Transverse colon (tissue), 4 donors: ENCODE measurements around the gene URGCP. TPM values are rescaled to one million over a fixed set of nuclear protein-coding genes. Genes with fewer than 3 reads are reported as not detected.

Experiments used
- DNase-seq: peaks from one replicate; pipeline ENCODE4 v3.0.0-alpha.2; 2019
- H3K27ac ChIP-seq, 4 donors: fragments of 200-600 bp; sonication (generic); 2 replicates each; pipeline ENCODE4 v1.5.1; 2016 to 2018; ENCODE audit warnings: inconsistent platforms in 4 of 4
- H3K27me3 ChIP-seq: fragments of 200-600 bp; sonication (generic); 2 replicates; pipeline ENCODE4 v1.5.1; 2017; ENCODE audit warnings: inconsistent platforms
- H3K36me3 ChIP-seq, 4 donors: fragments of 200-600 bp; sonication (generic); 2 replicates each; pipeline ENCODE4 v1.5.1; 2017 to 2019; ENCODE audit warnings: inconsistent platforms in 4 of 4
- H3K4me1 ChIP-seq, 4 donors: fragments of 200-600 bp; sonication (generic); 2 replicates each; pipeline ENCODE4 v1.5.1; 2017 to 2020; ENCODE audit warnings: inconsistent platforms in 4 of 4
- H3K4me3 ChIP-seq, 4 donors: fragments of 200-600 bp; sonication (generic); 1 replicate in 1 of 4; 2 replicates in 3 of 4; pipeline versions ENCODE4 v1.5.1 to v1.6.1; 2017 to 2019; ENCODE audit warnings: inconsistent platforms in 4 of 4
- H3K9me3 ChIP-seq, 2 donors: fragments of 200-600 bp; sonication (generic); 2 replicates each; pipeline ENCODE4 v1.5.1; 2017 to 2019; ENCODE audit warnings: inconsistent platforms in 2 of 2
- EP300 ChIP-seq: sonication (generic); formaldehyde crosslinking; IDR thresholded peaks from one replicate; pipeline ENCODE4 v1.6.1; 2017; ENCODE audit warnings: antibody characterized with exemption, low read depth
- POLR2A ChIP-seq: fragments of 450-650 bp; IDR thresholded peaks from one replicate; pipeline ENCODE4 v1.6.1; 2016; ENCODE audit warnings: antibody characterized with exemption, mild to moderate bottlenecking, moderate library complexity
- POLR2AphosphoS5 ChIP-seq, 3 donors: sonication (generic); formaldehyde crosslinking; IDR thresholded peaks; one replicate each; pipeline ENCODE4 v1.6.1; 2016; ENCODE audit warnings: antibody characterized with exemption in 3 of 3
- WGBS, 2 donors: methylation state at CpG; one replicate each; pipeline ENCODE4 v1.1.5; 2018; ENCODE audit warnings: low coverage in 1 of 2; 5-methylcytosine and 5-hydroxymethylcytosine counted together
- in situ Hi-C, 4 donors: fragments of 200-750 bp; cut with MboI; loops; one replicate each; pipeline versions ENCODE4 v1.15.0 to v1.15.1; 2017; ENCODE audit warnings: low sequenced_read_pairs in 3 of 4, low pct_ligation_motif_present in 1 of 4, low pct_unique_long_range_greater_than_20kb in 1 of 4
- intact Hi-C: fragments of 100-400 bp; cut with DNase I; formaldehyde crosslinking; loops from one replicate; pipeline ENCODE4 v1.15.1; 2023; ENCODE audit warnings: low total_unique reads
- total RNA-seq, 4 donors: library from RNA; depleted of rRNA; stranded (reverse); fragments of >200 nt; gene quantifications; one replicate each; pipeline ENCODE4 v1.1.0, GENCODE V29; 2016
- TF ChIP-seq, protein P1 (sequence below), 5 experiments: fragments of 200-600 bp in 3 of 5; fragments of 450-650 bp in 2 of 5; sonication (generic) in 3 of 5; IDR thresholded peaks; 1 replicate in 2 of 5; 2 replicates in 3 of 5; pipeline ENCODE4 v1.5.1; 2016 to 2017; ENCODE audit warnings: antibody characterized with exemption in 5 of 5, inconsistent platforms in 3 of 5, mild to moderate bottlenecking in 2 of 5, moderate library complexity in 1 of 5

URGCP gene
- total RNA-seq, 4 donors from 2014 or later = 54.5 to 84.2 (median 58.2) TPM

DNA sequence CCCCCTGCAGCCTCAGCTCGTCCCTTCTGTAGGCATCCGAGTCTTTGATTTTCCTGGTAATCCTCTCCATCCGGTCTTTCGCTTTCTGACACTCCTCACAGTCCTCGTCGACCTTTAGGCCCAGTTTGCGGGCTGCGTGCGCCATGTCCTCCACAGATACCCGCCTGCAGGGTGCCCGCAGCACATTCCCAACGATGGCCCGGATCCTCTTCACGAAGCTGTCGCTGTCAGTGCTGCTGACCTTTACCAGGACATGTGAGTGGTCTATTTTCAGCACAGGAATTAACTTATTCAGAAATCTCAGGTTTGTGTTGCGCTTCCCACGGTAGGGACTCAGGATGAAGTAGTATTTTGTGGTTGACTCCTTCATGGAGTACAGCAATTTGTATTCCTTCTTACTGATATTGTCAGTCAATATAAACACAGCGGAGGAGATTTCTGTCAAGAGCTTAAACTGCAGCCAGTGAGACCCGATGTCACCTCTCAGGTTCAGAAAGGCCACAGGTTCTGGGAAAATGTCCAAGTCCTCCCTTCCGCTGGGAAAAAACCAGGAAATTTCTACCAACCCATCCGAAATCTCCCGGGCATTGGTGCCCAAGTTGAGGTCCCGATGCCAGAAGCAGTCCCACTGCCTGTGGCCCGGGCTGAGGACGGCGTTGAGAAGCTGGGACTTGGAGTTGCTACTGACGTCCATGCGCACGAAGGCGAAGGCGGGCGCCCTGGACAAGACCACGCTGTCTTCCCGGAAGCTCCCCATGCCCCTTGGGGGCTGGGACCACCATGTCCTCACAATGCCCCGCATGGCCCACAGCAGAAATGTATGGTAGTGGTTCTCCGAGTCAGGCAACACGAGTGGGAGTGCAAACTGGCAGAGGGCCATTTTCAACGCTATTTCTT, 28.2 kb downstream of the URGCP start:
- no peaks in the 10 kb centered on the region for H3K9me3 ChIP-seq
- H3K4me3 ChIP-seq = no peak overlapping the region
- TF ChIP-seq, protein P1, sequence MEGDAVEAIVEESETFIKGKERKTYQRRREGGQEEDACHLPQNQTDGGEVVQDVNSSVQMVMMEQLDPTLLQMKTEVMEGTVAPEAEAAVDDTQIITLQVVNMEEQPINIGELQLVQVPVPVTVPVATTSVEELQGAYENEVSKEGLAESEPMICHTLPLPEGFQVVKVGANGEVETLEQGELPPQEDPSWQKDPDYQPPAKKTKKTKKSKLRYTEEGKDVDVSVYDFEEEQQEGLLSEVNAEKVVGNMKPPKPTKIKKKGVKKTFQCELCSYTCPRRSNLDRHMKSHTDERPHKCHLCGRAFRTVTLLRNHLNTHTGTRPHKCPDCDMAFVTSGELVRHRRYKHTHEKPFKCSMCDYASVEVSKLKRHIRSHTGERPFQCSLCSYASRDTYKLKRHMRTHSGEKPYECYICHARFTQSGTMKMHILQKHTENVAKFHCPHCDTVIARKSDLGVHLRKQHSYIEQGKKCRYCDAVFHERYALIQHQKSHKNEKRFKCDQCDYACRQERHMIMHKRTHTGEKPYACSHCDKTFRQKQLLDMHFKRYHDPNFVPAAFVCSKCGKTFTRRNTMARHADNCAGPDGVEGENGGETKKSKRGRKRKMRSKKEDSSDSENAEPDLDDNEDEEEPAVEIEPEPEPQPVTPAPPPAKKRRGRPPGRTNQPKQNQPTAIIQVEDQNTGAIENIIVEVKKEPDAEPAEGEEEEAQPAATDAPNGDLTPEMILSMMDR (IDR thresholded peaks at IDR 0.05) = no peak
- no peak for TF ChIP-seq EP300
- no peak for TF ChIP-seq POLR2A
- TF ChIP-seq POLR2AphosphoS5 (IDR thresholded peaks at IDR 0.05) = no peak
- DNase-seq = no peak
- peaks cover 0 to 10% (median 2%) of the 10 kb centered on the region in 4 donors for H3K4me1 ChIP-seq
- no peaks in the 10 kb centered on the region for H3K27me3 ChIP-seq
- peaks cover 0 to 61% (median 18%) of the 10 kb centered on the region in 4 donors for H3K36me3 ChIP-seq
- WGBS, 2 donors = 92 to 93% methylated on average over 10 to 38 of the region's 38 CpGs
- in situ Hi-C loops (no loop called here), intact Hi-C loops (loop anchor here (5.0 kb wide), 1 partner anchor 244 kb away; the partner anchor contains the start of gene POLD2)
- H3K27ac ChIP-seq = no peak overlapping the region

- Histone ChIP-seq H3K27me3 (no peaks in the 10 kb centered on the region), H3K36me3 (peaks cover 0 to 57% (median 18%) of the 10 kb centered on the region in 4 donors), H3K4me1 (peaks cover 4 to 20% (median 10%) of the 10 kb centered on the region in 4 donors), H3K9me3 (no peaks in the 10 kb centered on the region), H3K4me3 (no peak overlapping the region), H3K27ac (no peak overlapping the region)
- TF ChIP-seq POLR2AphosphoS5 (IDR thresholded peaks at IDR 0.05) = no peak
- TF ChIP-seq EP300 = no peak
- TF ChIP-seq, protein P1 (IDR thresholded peaks at IDR 0.05) = no peak
- TF ChIP-seq POLR2A = no peak
- DNase-seq = no peak
- intact Hi-C loops = loop anchor here (5.0 kb wide), 1 partner anchor 245 kb away; the partner anchor contains the start of gene POLD2
- 81 to 100% methylated on average over 1 to 22 of the region's 29 CpGs for WGBS, 2 donors
- in situ Hi-C loops = no loop called here
Observed at GRCh38 chr7:43876976-43877745, 29.2 kb downstream of the URGCP start.

DNA sequence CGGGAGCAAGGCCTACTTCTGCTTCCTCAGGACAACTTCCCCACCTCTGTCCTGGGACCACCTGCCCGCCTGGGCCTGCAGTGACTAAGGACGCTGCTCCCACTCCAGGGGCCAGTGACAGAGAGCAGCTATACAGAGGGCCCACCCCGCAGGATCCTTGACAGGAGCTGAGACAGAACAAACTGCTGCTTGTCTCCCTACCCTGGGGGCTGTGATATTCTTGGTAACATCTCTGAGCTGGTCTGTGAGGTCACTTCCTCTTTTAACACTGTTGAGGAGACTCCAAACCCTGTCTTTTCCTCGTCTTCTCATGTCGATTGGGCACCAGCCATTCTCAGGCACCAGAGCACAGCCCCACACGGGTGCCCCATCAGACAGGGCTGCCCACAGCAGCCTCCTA, 30.2 kb downstream of the URGCP start:
- no peak for TF ChIP-seq POLR2A
- TF ChIP-seq, protein P1 (IDR thresholded peaks at IDR 0.05) = no peak
- TF ChIP-seq EP300 = no peak
- no peak for TF ChIP-seq POLR2AphosphoS5 (IDR thresholded peaks at IDR 0.05)
- Histone ChIP-seq H3K9me3 (no peaks in the 10 kb centered on the region), H3K27me3 (no peaks in the 10 kb centered on the region), H3K4me3 (no peak overlapping the region), H3K4me1 (peaks cover 8 to 25% (median 10%) of the 10 kb centered on the region in 4 donors), H3K27ac (no peak overlapping the region), H3K36me3 (peaks cover 0 to 48% (median 18%) of the 10 kb centered on the region in 4 donors)
- WGBS, 2 donors = 76 to 100% methylated on average over 1 to 7 of the region's 7 CpGs
- in situ Hi-C loops = no loop called here
- no peak for DNase-seq
- intact Hi-C loops = loop anchor here (5.0 kb wide), 1 partner anchor 246 kb away; the partner anchor contains the start of gene POLD2

GRCh38 chr7:43873300-43873699, 33.1 kb downstream of the URGCP start:
- in situ Hi-C loops (loop anchor here in 1 of 4 donors (25.0 kb wide), 1 partner anchor 936 kb away; the partner anchor contains the start of genes MRPL32 and PSMA2), intact Hi-C loops (no loop called here)
- Histone ChIP-seq H3K4me1 (peaks cover 8 to 38% (median 22%) of the 10 kb centered on the region in 4 donors), H3K27me3 (no peaks in the 10 kb centered on the region), H3K27ac (peak overlapping the region; percentile 64 to 78 (median 72)), H3K4me3 (no peak overlapping the region), H3K36me3 (peaks cover 0 to 24% (median 10%) of the 10 kb centered on the region in 4 donors), H3K9me3 (no peaks in the 10 kb centered on the region)
- 77 to 80% methylated on average over 1 to 5 of the region's 5 CpGs for WGBS, 2 donors
- peak; percentile 74 for DNase-seq
- TF ChIP-seq POLR2A (no peak), POLR2AphosphoS5 (IDR thresholded peaks at IDR 0.05) (peak in 2 of 3 donors; percentile 30 to 31)
